Measurements from ENCODE around the gene KIF15. TPM values are rescaled to one million over a fixed set of nuclear protein-coding genes. Genes with fewer than 3 reads are reported as not detected.

Gene KIF15
- total and polyA plus RNA-seq, 8 donors: 0.45 to 9.3 (median 2.5) TPM

DNA sequence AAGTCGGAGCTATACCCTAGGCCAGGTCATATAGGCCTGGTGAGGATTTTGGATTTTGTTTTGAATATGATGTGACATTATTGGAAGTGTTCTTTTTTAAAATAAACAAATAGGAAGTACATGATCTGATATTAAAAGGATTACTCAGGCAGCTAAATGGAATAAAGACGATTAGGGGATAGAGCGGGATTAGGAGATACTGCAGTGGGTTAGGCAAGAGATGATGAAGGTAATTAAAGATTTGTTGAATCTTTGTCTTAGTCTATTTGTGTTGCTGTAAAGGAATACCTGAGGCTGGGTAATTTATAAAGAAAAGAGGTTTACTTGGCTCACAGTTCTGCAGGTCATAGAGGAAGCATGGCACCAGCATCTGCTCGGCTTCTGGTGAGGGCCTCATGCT is 21.3 kb downstream of the KIF15 start:
- Histone ChIP-seq H3K36me3 (peaks cover 0 to 7% (median 0%) of the 10 kb centered on the region in 4 donors), H3K27me3 (no peaks in the 10 kb centered on the region), H3K4me3 (no peak overlapping the region), H3K4me1 (no peaks in the 10 kb centered on the region), H3K9me3 (no peaks in the 10 kb centered on the region), H3K27ac (no peak overlapping the region)
- TF ChIP-seq CTCF (IDR thresholded peaks at IDR 0.05) (no peak), POLR2A (IDR thresholded peaks at IDR 0.05) (no peak), EP300 (IDR thresholded peaks at IDR 0.05) (no peak), POLR2AphosphoS5 (IDR thresholded peaks at IDR 0.05) (no peak)
- 95 to 98% (median 96%) methylated on average over 4 of the region's 4 CpGs for WGBS, 5 donors
- intact Hi-C loops (cut with DNase I; ENCODE audit: low total_unique reads): no loop called here
- no peak for DNase-seq

GRCh38 chr3:44795197-44795596 is 33.6 kb downstream of the KIF15 start:
- Histone ChIP-seq H3K4me3 (no peak overlapping the region), H3K36me3 (peaks cover 0 to 7% (median 0%) of the 10 kb centered on the region in 4 donors), H3K4me1 (no peaks in the 10 kb centered on the region), H3K27ac (no peak overlapping the region), H3K27me3 (no peaks in the 10 kb centered on the region), H3K9me3 (no peaks in the 10 kb centered on the region)
- 92 to 98% (median 96%) methylated on average over 4 of the region's 4 CpGs for WGBS, 5 donors
- no peak for DNase-seq
- TF ChIP-seq POLR2AphosphoS5 (IDR thresholded peaks at IDR 0.05) (no peak), CTCF (IDR thresholded peaks at IDR 0.05) (no peak), EP300 (IDR thresholded peaks at IDR 0.05) (no peak), POLR2A (IDR thresholded peaks at IDR 0.05) (no peak)
- intact Hi-C loops (cut with DNase I; ENCODE audit: low total_unique reads): no loop called here

DNA sequence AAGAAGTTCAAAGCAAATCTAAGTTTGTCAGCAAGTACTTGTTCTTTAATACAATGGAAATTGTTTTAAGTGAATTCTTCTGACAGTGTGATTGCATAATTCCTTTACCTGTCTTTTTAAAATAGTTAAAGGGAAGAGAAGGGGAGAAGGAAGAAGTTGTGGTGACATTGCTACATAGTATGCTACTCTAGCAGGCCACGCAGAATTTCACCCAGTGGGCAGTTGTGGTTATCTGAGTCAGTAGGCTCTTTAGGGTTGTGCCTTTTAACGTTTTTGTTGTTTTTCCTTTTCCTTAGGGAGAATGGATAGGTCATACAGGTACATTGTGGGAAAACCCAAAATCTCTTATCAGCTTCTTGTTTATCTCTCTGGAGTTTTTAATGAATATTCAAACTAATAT is 40.4 kb downstream of the KIF15 start:
- intact Hi-C loops (cut with DNase I; ENCODE audit: low total_unique reads): no loop called here
- DNase-seq: no peak
- Histone ChIP-seq H3K27ac (no peak overlapping the region), H3K4me3 (no peak overlapping the region), H3K9me3 (no peaks in the 10 kb centered on the region), H3K4me1 (no peaks in the 10 kb centered on the region), H3K27me3 (no peaks in the 10 kb centered on the region), H3K36me3 (peaks cover 0 to 7% (median 0%) of the 10 kb centered on the region in 4 donors)
- 73 to 82% (median 77%) methylated on average over 2 of the region's 2 CpGs for WGBS, 5 donors
- TF ChIP-seq EP300 (IDR thresholded peaks at IDR 0.05): no peak
- TF ChIP-seq CTCF (IDR thresholded peaks at IDR 0.05): no peak
- no peak for TF ChIP-seq POLR2AphosphoS5 (IDR thresholded peaks at IDR 0.05)
- no peak for TF ChIP-seq POLR2A (IDR thresholded peaks at IDR 0.05)

DNA sequence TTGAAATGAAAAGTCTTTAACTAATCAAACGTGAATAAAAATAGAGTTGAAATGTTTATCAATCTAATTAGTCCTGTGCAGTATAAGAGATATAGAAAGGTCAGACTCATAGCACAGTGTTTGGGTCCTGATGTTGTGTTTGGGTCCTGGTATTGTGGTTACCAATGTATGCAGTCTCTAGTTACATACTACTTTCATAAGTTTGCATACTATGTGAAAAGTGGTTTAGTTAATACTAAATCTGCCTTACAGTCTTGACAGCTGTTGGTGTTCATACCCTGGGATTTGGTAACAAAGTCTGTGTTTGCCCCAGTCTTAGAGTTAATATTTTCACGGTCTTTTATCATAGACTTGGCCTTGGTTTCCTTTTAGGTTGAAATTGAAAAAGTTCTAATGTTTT is 41.7 kb downstream of the KIF15 start:
- no peak for TF ChIP-seq EP300 (IDR thresholded peaks at IDR 0.05)
- no peak for TF ChIP-seq CTCF (IDR thresholded peaks at IDR 0.05)
- no peak for TF ChIP-seq POLR2AphosphoS5 (IDR thresholded peaks at IDR 0.05)
- TF ChIP-seq POLR2A (IDR thresholded peaks at IDR 0.05): no peak
- no peak for DNase-seq
- H3K4me1 ChIP-seq: no peaks in the 10 kb centered on the region
- H3K27me3 ChIP-seq: no peaks in the 10 kb centered on the region
- WGBS, 5 donors: 53 to 77% (median 75%) methylated on average over 2 of the region's 2 CpGs
- peaks cover 0 to 7% (median 0%) of the 10 kb centered on the region in 4 donors for H3K36me3 ChIP-seq
- no peak overlapping the region for H3K4me3 ChIP-seq
- intact Hi-C loops (cut with DNase I; ENCODE audit: low total_unique reads): no loop called here
- no peaks in the 10 kb centered on the region for H3K9me3 ChIP-seq
- no peak overlapping the region for H3K27ac ChIP-seq

Measured in stomach (tissue), 9 donors.